IPS-18a (cell line): ENCODE data around the gene GSK3B.

Experiments used
- H3K27ac ChIP-seq: one replicate; pipeline ENCODE4 v1.5.1; 2013; ENCODE audit warnings: low read length
- H3K27me3 ChIP-seq: one replicate; pipeline ENCODE4 v1.6.1; 2013; ENCODE audit warnings: mild to moderate bottlenecking, low read length; ENCODE audit not compliant: control insufficient read depth, insufficient read depth
- H3K36me3 ChIP-seq: one replicate; pipeline ENCODE4 v1.6.1; 2013; ENCODE audit warnings: low read depth, low read length; ENCODE audit not compliant: control insufficient read depth
- H3K4me1 ChIP-seq: one replicate; pipeline ENCODE4 v1.6.1; 2013; ENCODE audit warnings: low read depth, low read length; ENCODE audit not compliant: control insufficient read depth
- H3K4me3 ChIP-seq: one replicate; pipeline ENCODE4 v1.5.1; 2013; ENCODE audit warnings: low read length
- H3K9ac ChIP-seq: one replicate; pipeline ENCODE4 v1.6.1; 2013; ENCODE audit warnings: mild to moderate bottlenecking, low read length, moderate library complexity
- H3K9me3 ChIP-seq: one replicate; pipeline ENCODE4 v1.6.1; 2013; ENCODE audit warnings: low read depth, low read length; ENCODE audit not compliant: control insufficient read depth

Gene GSK3B

DNA sequence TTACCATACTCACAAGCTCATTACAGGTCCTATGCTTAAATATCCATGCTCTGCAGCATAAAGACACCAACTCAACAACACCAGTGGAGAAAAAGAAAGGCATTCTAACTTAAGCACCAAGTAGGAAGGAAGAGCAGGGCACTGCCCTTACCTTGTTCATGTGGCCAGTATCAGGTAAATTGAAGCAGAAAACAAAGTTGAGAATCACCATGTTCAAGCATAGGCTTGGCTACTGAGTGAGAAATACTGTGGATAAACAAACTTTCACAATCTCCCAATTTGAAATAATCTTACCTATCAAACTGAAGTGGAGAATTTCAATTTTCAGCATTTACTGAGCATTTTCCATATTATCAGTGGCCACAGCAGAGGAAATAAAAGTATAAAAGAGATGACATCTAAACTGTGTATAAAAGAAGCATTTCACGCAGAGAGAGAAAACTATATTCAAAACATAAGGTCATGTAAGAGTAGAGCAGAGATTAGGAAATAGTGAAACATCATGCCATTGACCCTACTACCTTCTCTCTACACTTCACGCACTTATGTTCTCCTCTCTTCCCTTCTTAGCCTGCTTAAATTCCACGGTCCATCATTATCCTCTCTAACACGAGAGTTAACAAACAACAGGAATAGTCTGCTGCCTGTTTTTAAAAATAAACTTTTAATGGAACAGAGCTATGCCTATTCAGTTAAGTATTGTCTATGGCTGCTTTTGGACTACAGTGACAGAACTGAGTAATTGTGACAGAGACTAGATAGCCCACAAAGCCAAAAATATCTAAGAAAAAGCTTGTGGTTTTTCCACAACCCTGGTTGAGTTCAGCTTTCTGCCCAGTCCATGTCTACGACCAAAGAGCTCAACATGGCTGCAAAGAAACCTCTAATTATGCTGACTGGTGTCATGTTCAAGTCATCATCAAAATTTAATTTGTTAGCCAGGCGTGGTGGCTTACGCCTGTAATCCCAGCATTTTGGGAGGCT lies 169.8 kb downstream of the GSK3B start:
- H3K27me3 ChIP-seq, result no peaks in the 10 kb centered on the region
- H3K4me3 ChIP-seq, result no peak overlapping the region
- H3K9me3 ChIP-seq, result peaks cover 3% of the 10 kb centered on the region
- H3K9ac ChIP-seq, result no peak overlapping the region
- no peaks in the 10 kb centered on the region for H3K4me1 ChIP-seq
- no peaks in the 10 kb centered on the region for H3K36me3 ChIP-seq
- no peak overlapping the region for H3K27ac ChIP-seq

DNA sequence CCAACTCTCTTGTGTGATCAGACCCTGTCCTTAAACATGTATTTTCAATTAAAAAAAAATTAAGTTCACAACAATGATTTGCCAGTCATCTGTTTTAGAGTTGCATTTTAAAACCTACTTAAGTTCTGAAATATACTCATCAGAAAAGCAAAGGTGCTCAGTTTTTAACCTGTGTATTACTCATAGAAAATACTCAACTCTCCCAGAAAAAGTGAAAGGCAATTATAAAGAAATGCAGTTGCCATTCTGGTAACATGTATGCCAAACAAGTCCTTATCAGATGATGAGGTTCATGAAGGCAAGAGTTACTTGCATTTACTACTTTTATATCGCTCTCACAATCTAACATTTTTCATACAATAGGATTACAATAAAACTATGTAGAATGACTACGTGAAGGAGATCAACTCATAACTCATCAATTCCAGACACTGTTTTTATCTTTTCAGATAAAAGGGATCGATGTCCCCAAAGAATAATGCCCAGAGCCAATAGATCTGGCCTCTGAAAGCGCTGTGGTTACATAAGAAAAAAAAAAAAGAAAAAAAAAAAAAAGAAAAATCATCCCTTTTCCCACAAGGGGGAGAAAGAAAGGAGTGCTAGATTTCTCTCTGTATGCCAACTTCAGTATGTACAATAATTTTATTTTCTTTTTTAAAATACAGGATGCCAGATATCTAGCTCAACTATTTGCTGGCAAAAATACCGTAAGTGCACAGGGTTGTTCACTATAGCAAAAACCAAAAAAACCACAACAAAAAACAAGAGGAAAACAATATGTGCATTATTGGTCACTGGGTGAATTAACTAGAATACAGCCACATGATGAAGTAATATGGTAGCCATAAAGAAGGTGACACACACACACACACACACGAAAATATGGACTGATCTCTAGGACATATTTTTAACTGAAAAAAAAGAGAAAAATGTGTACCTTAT lies 175.0 kb downstream of the GSK3B start:
- Histone ChIP-seq H3K27me3 (no peaks in the 10 kb centered on the region), H3K9me3 (peaks cover 3% of the 10 kb centered on the region), H3K4me3 (no peak overlapping the region), H3K4me1 (peaks cover 5% of the 10 kb centered on the region), H3K9ac (no peak overlapping the region), H3K36me3 (no peaks in the 10 kb centered on the region), H3K27ac (no peak overlapping the region)

DNA sequence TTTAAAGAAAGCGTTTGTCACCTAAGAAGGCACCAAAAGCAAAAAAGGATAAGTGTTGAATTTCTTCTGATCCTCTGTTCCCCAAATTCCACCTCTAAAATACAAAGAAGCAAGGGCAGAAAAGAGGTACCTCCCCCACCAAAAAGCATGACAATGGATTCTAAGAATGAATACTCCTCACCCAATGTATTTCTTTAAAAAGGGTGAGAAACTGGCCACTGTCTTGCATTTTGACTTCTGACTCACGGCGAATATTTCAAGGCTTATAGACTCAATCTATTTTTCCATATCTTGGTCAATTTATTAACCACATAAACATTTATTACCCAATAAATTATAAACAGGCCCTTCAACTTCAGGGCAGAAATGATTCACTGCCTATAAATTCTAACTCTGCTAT lies 181.2 kb downstream of the GSK3B start:
- peaks cover 24% of the 10 kb centered on the region for H3K4me1 ChIP-seq
- H3K36me3 ChIP-seq, result peaks cover 9% of the 10 kb centered on the region
- no peaks in the 10 kb centered on the region for H3K9me3 ChIP-seq
- no peaks in the 10 kb centered on the region for H3K27me3 ChIP-seq
- no peak overlapping the region for H3K27ac ChIP-seq
- peak overlapping the region; percentile 29 for H3K4me3 ChIP-seq
- H3K9ac ChIP-seq, result peak overlapping the region; percentile 18

DNA sequence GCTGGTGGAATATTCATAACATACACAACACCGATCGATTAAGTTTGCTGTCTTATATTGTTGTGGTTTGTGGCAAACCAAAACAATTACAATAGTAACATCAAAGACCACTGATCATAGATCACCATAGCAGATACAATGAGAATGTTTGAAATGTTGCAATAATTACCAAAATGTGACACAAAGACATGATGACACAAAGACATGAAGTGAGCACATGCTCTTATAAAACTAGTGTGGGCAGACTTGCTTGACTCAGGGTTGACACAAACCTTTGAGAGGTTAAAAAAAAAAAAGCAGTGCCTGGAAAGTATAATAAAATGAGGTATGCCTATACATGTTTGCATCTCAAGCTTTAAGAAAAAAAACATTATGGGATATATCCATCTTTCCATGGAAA lies 182.0 kb downstream of the GSK3B start:
- Histone ChIP-seq H3K4me3 (no peak overlapping the region), H3K9me3 (no peaks in the 10 kb centered on the region), H3K4me1 (peaks cover 24% of the 10 kb centered on the region), H3K36me3 (peaks cover 9% of the 10 kb centered on the region), H3K27me3 (no peaks in the 10 kb centered on the region), H3K27ac (no peak overlapping the region), H3K9ac (no peak overlapping the region)

DNA sequence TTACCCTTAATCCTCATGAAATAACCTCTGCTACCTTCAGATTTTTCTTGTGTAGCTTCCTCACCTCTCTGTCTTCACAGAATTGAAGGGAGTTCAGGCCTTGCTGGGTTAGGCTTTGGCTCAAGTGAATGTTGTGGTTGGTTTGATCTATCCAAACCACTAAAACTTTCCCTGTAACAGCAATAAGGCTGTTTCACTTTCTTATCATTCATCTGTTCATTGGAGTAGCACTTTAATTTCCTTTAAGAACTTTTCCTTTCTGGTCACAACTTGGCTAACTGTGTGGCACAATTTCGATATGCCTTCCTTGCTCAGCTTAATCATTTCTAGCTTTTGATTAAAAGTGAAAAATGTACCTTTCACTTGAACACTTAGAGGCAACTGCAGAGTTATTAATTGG lies 182.5 kb downstream of the GSK3B start:
- Histone ChIP-seq H3K9ac (no peak overlapping the region), H3K4me1 (peaks cover 24% of the 10 kb centered on the region), H3K9me3 (no peaks in the 10 kb centered on the region), H3K36me3 (peaks cover 9% of the 10 kb centered on the region), H3K27ac (no peak overlapping the region), H3K4me3 (no peak overlapping the region), H3K27me3 (no peaks in the 10 kb centered on the region)

DNA sequence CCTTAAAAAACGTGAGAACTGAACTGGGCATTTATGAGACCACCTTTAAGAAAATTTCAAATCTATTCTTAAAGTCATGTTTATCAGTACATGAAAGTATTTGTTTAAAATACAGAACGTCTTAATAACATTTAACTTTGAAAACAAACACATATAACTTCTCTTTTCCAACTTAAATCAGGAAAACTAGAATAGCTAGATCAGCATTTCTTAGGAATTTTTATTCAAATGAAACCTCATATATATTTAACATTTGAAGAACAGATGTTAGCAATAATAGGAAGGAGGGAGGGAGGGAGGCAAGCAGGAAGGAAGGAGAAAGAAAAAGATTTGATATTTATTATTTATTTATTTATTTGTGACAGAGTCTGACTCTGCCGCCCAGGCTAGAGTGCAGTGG lies 192.2 kb downstream of the GSK3B start:
- Histone ChIP-seq H3K4me3 (no peak overlapping the region), H3K4me1 (no peaks in the 10 kb centered on the region), H3K27ac (no peak overlapping the region), H3K9ac (no peak overlapping the region), H3K36me3 (peaks cover 18% of the 10 kb centered on the region), H3K9me3 (no peaks in the 10 kb centered on the region), H3K27me3 (no peaks in the 10 kb centered on the region)

DNA sequence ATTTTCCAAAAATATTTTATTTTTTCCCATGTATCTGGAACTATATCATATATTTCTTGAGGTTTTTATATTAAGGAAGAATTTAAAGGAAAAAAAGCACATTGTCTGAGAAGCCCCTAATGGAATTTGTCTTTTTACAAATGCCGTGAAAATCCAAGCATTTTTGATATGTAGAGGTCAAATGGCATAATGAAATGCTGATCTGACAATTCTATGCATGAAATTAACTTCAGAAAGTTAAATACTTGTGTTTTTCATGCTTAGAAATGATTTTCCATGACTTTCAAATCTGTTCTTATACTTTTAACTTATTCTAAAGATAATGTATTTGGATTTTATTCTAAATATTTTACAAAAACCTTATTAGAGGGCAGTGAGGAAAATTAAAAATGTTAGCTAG lies 193.1 kb downstream of the GSK3B start:
- no peak overlapping the region for H3K9ac ChIP-seq
- H3K27ac ChIP-seq, result no peak overlapping the region
- no peaks in the 10 kb centered on the region for H3K4me1 ChIP-seq
- no peaks in the 10 kb centered on the region for H3K27me3 ChIP-seq
- no peaks in the 10 kb centered on the region for H3K9me3 ChIP-seq
- peaks cover 18% of the 10 kb centered on the region for H3K36me3 ChIP-seq
- H3K4me3 ChIP-seq, result no peak overlapping the region

DNA sequence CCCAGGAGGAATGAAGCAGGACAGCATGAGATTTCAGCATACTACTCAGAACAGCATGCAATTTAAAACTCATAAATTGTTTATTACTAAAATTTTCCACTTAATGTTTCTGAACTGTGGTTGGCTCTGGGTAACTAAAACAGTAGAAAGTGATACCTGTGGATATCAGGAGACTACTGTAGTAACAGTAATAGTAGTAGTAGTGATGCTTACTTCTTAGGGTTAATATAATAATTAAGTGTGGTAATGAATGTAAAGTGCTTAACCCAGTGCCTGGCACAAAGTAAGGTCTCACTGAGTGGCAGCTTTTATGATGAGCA lies 195.1 kb downstream of the GSK3B start:
- H3K4me1 ChIP-seq, result no peaks in the 10 kb centered on the region
- H3K27ac ChIP-seq, result no peak overlapping the region
- peaks cover 14% of the 10 kb centered on the region for H3K36me3 ChIP-seq
- H3K4me3 ChIP-seq, result no peak overlapping the region
- no peaks in the 10 kb centered on the region for H3K27me3 ChIP-seq
- no peaks in the 10 kb centered on the region for H3K9me3 ChIP-seq
- H3K9ac ChIP-seq, result no peak overlapping the region

DNA sequence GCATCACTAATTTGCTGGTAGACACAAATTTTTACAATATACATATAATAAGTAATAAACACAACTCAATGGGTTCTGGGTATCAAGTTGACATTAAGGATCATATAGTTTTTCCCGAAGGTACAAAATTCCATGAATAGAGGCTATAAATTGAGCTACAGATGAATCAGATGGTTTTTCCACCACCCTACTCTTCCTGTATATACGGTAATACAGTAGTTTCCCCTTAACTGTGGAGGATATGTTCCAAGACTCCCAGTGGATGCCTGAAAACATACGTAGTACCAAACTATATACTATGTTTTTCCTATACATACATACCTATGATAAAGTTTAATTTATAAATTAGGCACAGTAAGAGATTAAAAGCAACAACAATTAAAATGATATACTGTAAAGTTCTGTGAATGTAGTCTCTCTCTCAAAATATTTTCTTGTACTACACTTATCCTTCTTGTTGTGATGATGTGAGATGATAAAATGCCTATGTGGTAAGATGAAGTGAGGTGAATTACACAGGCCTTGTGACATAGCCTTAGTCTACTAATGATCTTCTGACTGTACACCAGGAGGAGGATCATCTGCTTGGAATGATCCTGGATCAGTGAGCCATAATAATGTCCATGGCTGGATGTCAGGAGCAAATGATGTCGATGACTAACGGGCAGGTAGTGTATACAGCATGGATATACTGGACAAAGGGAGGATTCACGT lies 195.6 kb downstream of the GSK3B start:
- Histone ChIP-seq H3K9me3 (no peaks in the 10 kb centered on the region), H3K36me3 (peaks cover 13% of the 10 kb centered on the region), H3K27me3 (no peaks in the 10 kb centered on the region), H3K9ac (no peak overlapping the region), H3K4me1 (no peaks in the 10 kb centered on the region), H3K27ac (no peak overlapping the region), H3K4me3 (no peak overlapping the region)

DNA sequence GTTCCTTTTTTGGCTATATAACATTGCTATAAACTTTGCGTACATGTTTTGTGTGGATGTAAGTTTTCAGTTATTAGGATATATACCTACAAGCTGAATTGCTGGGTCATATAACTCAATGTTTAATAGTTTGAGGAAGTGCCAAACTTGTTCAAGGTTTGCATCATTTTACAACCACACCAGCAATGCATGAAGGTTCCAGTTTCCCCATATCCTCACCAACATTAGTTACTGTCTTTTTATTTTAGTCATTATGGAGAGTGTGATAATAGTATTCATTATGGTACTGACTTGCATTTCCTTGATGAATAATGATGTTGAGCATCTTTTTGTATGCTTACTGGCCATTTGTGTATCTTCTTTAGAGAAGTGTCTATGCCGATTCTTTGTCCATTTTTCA lies 200.1 kb downstream of the GSK3B start:
- no peak overlapping the region for H3K27ac ChIP-seq

DNA sequence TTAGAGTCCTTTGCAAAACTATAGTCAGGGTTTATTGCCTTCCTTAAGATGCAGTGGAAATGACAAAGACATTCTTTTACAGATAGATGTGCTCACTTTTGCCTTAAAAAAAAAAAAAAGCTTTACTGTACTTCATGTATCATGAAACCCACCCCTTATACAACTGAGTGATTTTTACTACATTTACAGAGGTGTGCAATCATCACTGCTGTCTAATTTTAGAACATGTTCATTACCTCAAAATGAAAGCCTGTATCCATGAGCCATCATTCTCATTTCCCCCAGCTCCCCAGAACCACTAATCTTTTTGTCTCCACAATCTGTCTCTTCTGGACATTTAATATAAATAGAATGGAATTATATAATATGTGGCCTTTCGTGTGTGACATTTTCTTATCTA lies 200.5 kb downstream of the GSK3B start:
- H3K4me1 ChIP-seq, result no peaks in the 10 kb centered on the region
- H3K27me3 ChIP-seq, result no peaks in the 10 kb centered on the region
- no peak overlapping the region for H3K9ac ChIP-seq
- no peak overlapping the region for H3K4me3 ChIP-seq
- no peak overlapping the region for H3K27ac ChIP-seq
- peaks cover 6% of the 10 kb centered on the region for H3K9me3 ChIP-seq
- peaks cover 8% of the 10 kb centered on the region for H3K36me3 ChIP-seq

More for the DNA sequence above, 200.1 kb downstream of the GSK3B start:
- no peak overlapping the region for H3K4me3 ChIP-seq
- peaks cover 9% of the 10 kb centered on the region for H3K36me3 ChIP-seq
- peaks cover 3% of the 10 kb centered on the region for H3K9me3 ChIP-seq
- no peaks in the 10 kb centered on the region for H3K4me1 ChIP-seq
- no peak overlapping the region for H3K9ac ChIP-seq
- no peaks in the 10 kb centered on the region for H3K27me3 ChIP-seq
